Transverse colon (tissue), 4 donors: ENCODE measurements around the gene LY86. TPM values are rescaled to one million over a fixed set of nuclear protein-coding genes. Genes with fewer than 3 reads are reported as not detected.

Experiments used
- DNase-seq: peaks from one replicate; pipeline ENCODE4 v3.0.0-alpha.2; 2019
- H3K27ac ChIP-seq, 4 donors: fragments of 200-600 bp; sonication (generic); 2 replicates each; pipeline ENCODE4 v1.5.1; 2016 to 2018; ENCODE audit warnings: inconsistent platforms in 4 of 4
- H3K27me3 ChIP-seq: fragments of 200-600 bp; sonication (generic); 2 replicates; pipeline ENCODE4 v1.5.1; 2017; ENCODE audit warnings: inconsistent platforms
- H3K36me3 ChIP-seq, 4 donors: fragments of 200-600 bp; sonication (generic); 2 replicates each; pipeline ENCODE4 v1.5.1; 2017 to 2019; ENCODE audit warnings: inconsistent platforms in 4 of 4
- H3K4me1 ChIP-seq, 4 donors: fragments of 200-600 bp; sonication (generic); 2 replicates each; pipeline ENCODE4 v1.5.1; 2017 to 2020; ENCODE audit warnings: inconsistent platforms in 4 of 4
- H3K4me3 ChIP-seq, 4 donors: fragments of 200-600 bp; sonication (generic); 1 replicate in 1 of 4; 2 replicates in 3 of 4; pipeline versions ENCODE4 v1.5.1 to v1.6.1; 2017 to 2019; ENCODE audit warnings: inconsistent platforms in 4 of 4
- H3K9me3 ChIP-seq, 2 donors: fragments of 200-600 bp; sonication (generic); 2 replicates each; pipeline ENCODE4 v1.5.1; 2017 to 2019; ENCODE audit warnings: inconsistent platforms in 2 of 2
- CTCF ChIP-seq, 5 experiments: fragments of 200-600 bp in 3 of 5; fragments of 450-650 bp in 2 of 5; sonication (generic) in 3 of 5; IDR thresholded peaks; 1 replicate in 2 of 5; 2 replicates in 3 of 5; pipeline ENCODE4 v1.5.1; 2016 to 2017; ENCODE audit warnings: antibody characterized with exemption in 5 of 5, inconsistent platforms in 3 of 5, mild to moderate bottlenecking in 2 of 5, moderate library complexity in 1 of 5
- EP300 ChIP-seq: sonication (generic); formaldehyde crosslinking; IDR thresholded peaks from one replicate; pipeline ENCODE4 v1.6.1; 2017; ENCODE audit warnings: antibody characterized with exemption, low read depth
- POLR2A ChIP-seq: fragments of 450-650 bp; IDR thresholded peaks from one replicate; pipeline ENCODE4 v1.6.1; 2016; ENCODE audit warnings: antibody characterized with exemption, mild to moderate bottlenecking, moderate library complexity
- POLR2AphosphoS5 ChIP-seq, 3 donors: sonication (generic); formaldehyde crosslinking; IDR thresholded peaks; one replicate each; pipeline ENCODE4 v1.6.1; 2016; ENCODE audit warnings: antibody characterized with exemption in 3 of 3
- WGBS, 2 donors: methylation state at CpG; one replicate each; pipeline ENCODE4 v1.1.5; 2018; ENCODE audit warnings: low coverage in 1 of 2; 5-methylcytosine and 5-hydroxymethylcytosine counted together
- in situ Hi-C, 4 donors: fragments of 200-750 bp; cut with MboI; loops; one replicate each; pipeline versions ENCODE4 v1.15.0 to v1.15.1; 2017; ENCODE audit warnings: low sequenced_read_pairs in 3 of 4, low pct_ligation_motif_present in 1 of 4, low pct_unique_long_range_greater_than_20kb in 1 of 4
- intact Hi-C: fragments of 100-400 bp; cut with DNase I; formaldehyde crosslinking; loops from one replicate; pipeline ENCODE4 v1.15.1; 2023; ENCODE audit warnings: low total_unique reads
- total RNA-seq, 4 donors: library from RNA; depleted of rRNA; stranded (reverse); fragments of >200 nt; gene quantifications; one replicate each; pipeline ENCODE4 v1.1.0, GENCODE V29; 2016

Gene LY86
- total RNA-seq, 4 donors from 2014 or later = 10.0 TPM; not detected in 3

GRCh38 chr6:6570929-6571671, 17.4 kb upstream of the LY86 start:
- Histone ChIP-seq H3K27ac (no peak overlapping the region), H3K9me3 (no peaks in the 10 kb centered on the region), H3K36me3 (no peaks in the 10 kb centered on the region), H3K4me1 (no peaks in the 10 kb centered on the region), H3K4me3 (no peak overlapping the region), H3K27me3 (peaks cover 18% of the 10 kb centered on the region)
- TF ChIP-seq CTCF (IDR thresholded peaks at IDR 0.05) (no peak), POLR2AphosphoS5 (IDR thresholded peaks at IDR 0.05) (no peak), EP300 (no peak), POLR2A (no peak)
- intact Hi-C loops (no loop called here), in situ Hi-C loops (loop anchor here in 1 of 4 donors (25.0 kb wide), 1 partner anchor 1434 kb away; no protein-coding TSS in a partner anchor)
- DNase-seq = no peak
- WGBS, 2 donors = 33 to 43% methylated on average over 4 of the region's 4 CpGs

GRCh38 chr6:6575143-6575542, 13.4 kb upstream of the LY86 start:
- H3K36me3 ChIP-seq = no peaks in the 10 kb centered on the region
- peaks cover 11% of the 10 kb centered on the region for H3K27me3 ChIP-seq
- in situ Hi-C loops (no loop called here), intact Hi-C loops (no loop called here)
- no peaks in the 10 kb centered on the region for H3K9me3 ChIP-seq
- H3K4me1 ChIP-seq = no peaks in the 10 kb centered on the region
- DNase-seq = no peak
- 78 to 83% methylated on average over 4 of the region's 4 CpGs for WGBS, 2 donors
- no peak for TF ChIP-seq POLR2AphosphoS5 (IDR thresholded peaks at IDR 0.05)
- TF ChIP-seq POLR2A = no peak
- no peak for TF ChIP-seq CTCF (IDR thresholded peaks at IDR 0.05)
- no peak for TF ChIP-seq EP300
- H3K27ac ChIP-seq = no peak overlapping the region
- no peak overlapping the region for H3K4me3 ChIP-seq

GRCh38 chr6:6577735-6578134, 10.8 kb upstream of the LY86 start:
- TF ChIP-seq EP300 (no peak), CTCF (IDR thresholded peaks at IDR 0.05) (no peak), POLR2A (no peak), POLR2AphosphoS5 (IDR thresholded peaks at IDR 0.05) (no peak)
- in situ Hi-C loops = no loop called here
- WGBS, 2 donors = 54% methylated on average over 1 of the region's 1 CpG; no CpG with 5 or more reads in 1 of the 2 donors
- Histone ChIP-seq H3K9me3 (no peaks in the 10 kb centered on the region), H3K27me3 (peaks cover 3% of the 10 kb centered on the region), H3K27ac (no peak overlapping the region), H3K36me3 (no peaks in the 10 kb centered on the region), H3K4me1 (no peaks in the 10 kb centered on the region), H3K4me3 (no peak overlapping the region)
- DNase-seq = no peak
- intact Hi-C loops = no loop called here

GRCh38 chr6:6579281-6579680, 9.2 kb upstream of the LY86 start:
- H3K9me3 ChIP-seq = no peaks in the 10 kb centered on the region
- TF ChIP-seq CTCF (IDR thresholded peaks at IDR 0.05) (no peak), EP300 (no peak), POLR2A (no peak), POLR2AphosphoS5 (IDR thresholded peaks at IDR 0.05) (no peak)
- in situ Hi-C loops = no loop called here
- no peak overlapping the region for H3K27ac ChIP-seq
- no peak overlapping the region for H3K4me3 ChIP-seq
- intact Hi-C loops = no loop called here
- H3K27me3 ChIP-seq = no peaks in the 10 kb centered on the region
- 97% methylated on average over 1 of the region's 1 CpG; no CpG with 5 or more reads in 1 of the 2 donors for WGBS, 2 donors
- no peaks in the 10 kb centered on the region for H3K36me3 ChIP-seq
- DNase-seq = no peak
- H3K4me1 ChIP-seq = no peaks in the 10 kb centered on the region
